CD14-positive monocyte (primary cell): ENCODE results near the gene CTDSPL. TPM values are rescaled to one million over a fixed set of nuclear protein-coding genes. Genes with fewer than 3 reads are reported as not detected.

ENCODE experiments used
- DNase-seq, 3 donors: peaks; one replicate each; pipeline ENCODE4 v3.0.0-alpha.2; 2011 to 2022
- H2AFZ ChIP-seq: 2 replicates; pipeline ENCODE4 v1.6.0; 2012; ENCODE audit warnings: mild to moderate bottlenecking, low read depth, low read length, inconsistent platforms; ENCODE audit not compliant: insufficient read depth, poor library complexity, severe bottlenecking
- H3K27ac ChIP-seq, 2 donors: 1 replicate in 1 of 2; 2 replicates in 1 of 2; pipeline ENCODE4 v1.5.1; 2012 to 2013; ENCODE audit warnings: low read length in 2 of 2, control low read depth in 1 of 2, inconsistent platforms in 1 of 2, low read depth in 1 of 2, mild to moderate bottlenecking in 1 of 2
- H3K27me3 ChIP-seq, 2 donors: one replicate each; pipeline versions ENCODE4 v1.6.0 to v1.6.1; 2011 to 2013; ENCODE audit warnings: low read length in 2 of 2; ENCODE audit not compliant: control insufficient read depth in 2 of 2, insufficient read depth in 2 of 2
- H3K36me3 ChIP-seq, 2 donors: replicated peaks in 1 of 2; 1 replicate in 1 of 2; 2 replicates in 1 of 2; pipeline versions ENCODE4 v1.5.1 to v1.6.1; 2012 to 2013; ENCODE audit warnings: low read length in 2 of 2, control low read depth in 1 of 2, inconsistent platforms in 1 of 2, mild to moderate bottlenecking in 1 of 2; ENCODE audit not compliant: insufficient read depth in 2 of 2, control insufficient read depth in 1 of 2
- H3K4me1 ChIP-seq, 2 donors: 1 replicate in 1 of 2; 2 replicates in 1 of 2; pipeline versions ENCODE4 v1.5.1 to v1.6.1; 2012 to 2013; ENCODE audit warnings: low read length in 2 of 2, control low read depth in 1 of 2, inconsistent platforms in 1 of 2, mild to moderate bottlenecking in 1 of 2, moderate library complexity in 1 of 2; ENCODE audit not compliant: insufficient read depth in 2 of 2, control insufficient read depth in 1 of 2
- H3K4me2 ChIP-seq: replicated peaks from 2 replicates; pipeline ENCODE3; 2012; ENCODE audit warnings: low read length, moderate library complexity, mild to moderate bottlenecking; ENCODE audit not compliant: poor library complexity, severe bottlenecking; ENCODE audit errors: extremely low read depth
- H3K4me3 ChIP-seq, 3 experiments: fragments of 200-600 bp in 1 of 3; sonication (generic) in 1 of 3; replicated peaks in 1 of 3; 1 replicate in 2 of 3; 2 replicates in 1 of 3; pipeline ENCODE4 v1.5.1; 2011 to 2013; ENCODE audit warnings: low read length in 3 of 3, mild to moderate bottlenecking in 3 of 3, control low read depth in 2 of 3, low read depth in 2 of 3, inconsistent platforms in 1 of 3, moderate library complexity in 1 of 3
- H3K79me2 ChIP-seq: 2 replicates; pipeline ENCODE4 v1.6.0; 2012; ENCODE audit warnings: mild to moderate bottlenecking, control low read depth, inconsistent platforms, low read length, moderate library complexity; ENCODE audit not compliant: insufficient read depth
- H3K9ac ChIP-seq: 2 replicates; pipeline ENCODE4 v1.6.0; 2017; ENCODE audit warnings: low read length, mild to moderate bottlenecking; ENCODE audit not compliant: insufficient read depth, poor library complexity, severe bottlenecking
- H3K9me3 ChIP-seq, 2 donors: replicated peaks in 1 of 2; 1 replicate in 1 of 2; 2 replicates in 1 of 2; pipeline versions ENCODE4 v1.5.1 to v1.6.1; 2012 to 2013; ENCODE audit warnings: low read length in 2 of 2, control low read depth in 1 of 2; ENCODE audit not compliant: control insufficient read depth in 1 of 2, insufficient read depth in 1 of 2
- H4K20me1 ChIP-seq: 2 replicates; pipeline ENCODE4 v1.6.0; 2012; ENCODE audit warnings: mild to moderate bottlenecking, low read length, control low read depth, moderate library complexity; ENCODE audit not compliant: insufficient read depth
- H3K27ac Mint-ChIP-seq, 7 donors: one replicate each; pipeline ENCODE4 v1.8.0; 2020; ENCODE audit warnings: mild to moderate bottlenecking in 7 of 7, mixed read lengths in 7 of 7, moderate library complexity in 6 of 7, inconsistent platforms in 2 of 7
- H3K27me3 Mint-ChIP-seq, 3 donors: one replicate each; pipeline ENCODE4 v1.8.0; 2021 to 2022; ENCODE audit warnings: low read depth in 3 of 3, mild to moderate bottlenecking in 3 of 3, mixed read lengths in 3 of 3, moderate library complexity in 3 of 3, inconsistent platforms in 1 of 3
- H3K36me3 Mint-ChIP-seq, 2 donors: one replicate each; pipeline ENCODE4 v1.8.0; 2020; ENCODE audit warnings: mixed read lengths in 2 of 2, inconsistent platforms in 1 of 2, mild to moderate bottlenecking in 1 of 2
- H3K4me1 Mint-ChIP-seq: one replicate; pipeline ENCODE4 v1.8.0; 2020; ENCODE audit warnings: mild to moderate bottlenecking, mixed read lengths
- H3K4me3 Mint-ChIP-seq, 2 donors: one replicate each; pipeline ENCODE4 v1.8.0; 2020; ENCODE audit warnings: mild to moderate bottlenecking in 2 of 2, mixed read lengths in 2 of 2, moderate library complexity in 1 of 2
- H3K9me3 Mint-ChIP-seq, 7 donors: one replicate each; pipeline ENCODE4 v1.8.0; 2020 to 2022; ENCODE audit warnings: mixed read lengths in 7 of 7, mild to moderate bottlenecking in 6 of 7, moderate library complexity in 6 of 7, inconsistent platforms in 2 of 7
- WGBS: methylation state at CpG from one replicate; pipeline ENCODE4 v1.1.5; 2013; ENCODE audit warnings: missing lambda C conversion rate; ENCODE audit not compliant: insufficient coverage; 5-methylcytosine and 5-hydroxymethylcytosine counted together
- intact Hi-C, 2 donors: fragments of 100-400 bp; cut with micrococcal nuclease; formaldehyde crosslinking; loops; one replicate each; pipeline versions ENCODE4 v1.15.0 to v1.15.1; 2023
- polyA plus RNA-seq, 3 donors: library from polyadenylated mRNA; depleted of rRNA in 1 of 3; unstranded in 2 of 3; stranded (reverse) in 1 of 3; fragments of 300-500 nt in 2 of 3; fragments of >200 nt in 1 of 3; fragmentation: Illumina TruSeq in 2 of 3; gene quantifications; 1 replicate in 2 of 3; 2 replicates in 1 of 3; pipeline ENCODE4 v1.2.3, GENCODE V29; 2012 to 2021
- TF ChIP-seq, protein P1 (sequence below): fragments of 200-600 bp; IDR thresholded peaks from one replicate; pipeline ENCODE4 v1.8.0; 2022; ENCODE audit warnings: antibody characterized with exemption, mild to moderate bottlenecking

Gene CTDSPL
- polyA plus RNA-seq, 3 donors, result 0.15 to 0.69 (median 0.33) TPM

DNA sequence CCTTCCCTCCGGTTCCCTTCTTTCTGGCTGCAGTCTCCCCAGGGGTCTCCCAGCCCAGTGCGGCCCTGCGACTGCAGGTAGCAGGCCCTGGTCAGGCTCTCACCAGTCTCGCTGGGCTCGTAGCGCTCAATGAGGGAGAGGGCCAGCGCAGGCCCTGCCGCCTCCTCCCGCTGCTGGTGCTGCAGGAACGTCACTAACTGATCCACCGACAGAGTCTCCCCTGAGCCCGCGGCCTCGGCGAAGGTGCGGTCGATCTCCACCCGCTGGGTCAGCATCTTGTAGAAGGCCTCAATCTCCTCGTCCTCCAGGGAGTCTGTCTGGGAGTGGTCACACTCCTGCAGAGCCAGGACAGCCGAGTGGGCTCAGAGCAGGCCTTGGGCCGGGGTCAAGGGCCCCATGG, 149.4 kb downstream of the CTDSPL start:
- peaks cover 0 to 2% (median 0%) of the 10 kb centered on the region in 3 donors for H3K27me3 Mint-ChIP-seq
- no peaks in the 10 kb centered on the region for H3K79me2 ChIP-seq
- H3K4me2 ChIP-seq, result no peak overlapping the region
- intact Hi-C loops, result no loop called here
- TF ChIP-seq, protein P1, sequence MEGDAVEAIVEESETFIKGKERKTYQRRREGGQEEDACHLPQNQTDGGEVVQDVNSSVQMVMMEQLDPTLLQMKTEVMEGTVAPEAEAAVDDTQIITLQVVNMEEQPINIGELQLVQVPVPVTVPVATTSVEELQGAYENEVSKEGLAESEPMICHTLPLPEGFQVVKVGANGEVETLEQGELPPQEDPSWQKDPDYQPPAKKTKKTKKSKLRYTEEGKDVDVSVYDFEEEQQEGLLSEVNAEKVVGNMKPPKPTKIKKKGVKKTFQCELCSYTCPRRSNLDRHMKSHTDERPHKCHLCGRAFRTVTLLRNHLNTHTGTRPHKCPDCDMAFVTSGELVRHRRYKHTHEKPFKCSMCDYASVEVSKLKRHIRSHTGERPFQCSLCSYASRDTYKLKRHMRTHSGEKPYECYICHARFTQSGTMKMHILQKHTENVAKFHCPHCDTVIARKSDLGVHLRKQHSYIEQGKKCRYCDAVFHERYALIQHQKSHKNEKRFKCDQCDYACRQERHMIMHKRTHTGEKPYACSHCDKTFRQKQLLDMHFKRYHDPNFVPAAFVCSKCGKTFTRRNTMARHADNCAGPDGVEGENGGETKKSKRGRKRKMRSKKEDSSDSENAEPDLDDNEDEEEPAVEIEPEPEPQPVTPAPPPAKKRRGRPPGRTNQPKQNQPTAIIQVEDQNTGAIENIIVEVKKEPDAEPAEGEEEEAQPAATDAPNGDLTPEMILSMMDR, result no peak
- no peaks in the 10 kb centered on the region for H3K27me3 ChIP-seq
- H3K9me3 ChIP-seq, result peaks cover 0 to 2% of the 10 kb centered on the region in 2 donors
- H2AFZ ChIP-seq, result no peak overlapping the region
- H3K4me3 Mint-ChIP-seq, result no peak overlapping the region
- no peak overlapping the region for H3K27ac Mint-ChIP-seq
- H3K9me3 Mint-ChIP-seq, result peaks cover 0 to 6% (median 3%) of the 10 kb centered on the region in 7 donors
- no peak for DNase-seq
- 98% methylated on average over 21 of the region's 21 CpGs for WGBS
- H3K36me3 Mint-ChIP-seq, result peaks cover 30 to 42% of the 10 kb centered on the region in 2 donors
- peaks cover 24 to 39% of the 10 kb centered on the region in 2 donors for H3K36me3 ChIP-seq
- no peak overlapping the region for H3K4me3 ChIP-seq
- H3K9ac ChIP-seq, result no peak overlapping the region
- H3K4me1 ChIP-seq, result peaks cover 18 to 28% of the 10 kb centered on the region in 2 donors
- no peak overlapping the region for H3K27ac ChIP-seq
- peaks cover 34% of the 10 kb centered on the region for H3K4me1 Mint-ChIP-seq
- H4K20me1 ChIP-seq, result no peaks in the 10 kb centered on the region

DNA sequence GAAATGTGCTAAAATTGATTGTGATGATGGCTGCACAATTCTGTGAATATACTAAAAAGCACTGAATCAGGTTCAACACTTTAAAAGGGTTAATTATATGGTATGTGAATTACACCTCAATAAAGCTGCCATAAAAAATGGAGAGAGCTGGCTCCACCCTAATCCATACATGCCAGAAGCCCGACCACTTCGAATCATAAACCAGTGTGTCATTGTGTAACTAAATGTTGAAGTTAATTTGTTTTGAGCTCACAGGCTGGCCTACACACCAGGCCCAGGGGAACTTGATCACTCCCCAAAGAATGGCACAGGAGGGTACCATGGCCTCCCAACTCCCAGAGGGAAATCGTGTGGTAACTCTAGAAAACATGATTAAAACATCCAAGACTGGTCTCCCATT, 153.8 kb downstream of the CTDSPL start:
- 100% methylated on average over 1 of the region's 3 CpGs for WGBS
- Histone ChIP-seq H3K9me3 (peaks cover 0 to 5% of the 10 kb centered on the region in 2 donors), H3K9ac (no peak overlapping the region), H3K36me3 (peaks cover 10 to 17% of the 10 kb centered on the region in 2 donors), H2AFZ (no peak overlapping the region), H3K27me3 (no peaks in the 10 kb centered on the region), H3K79me2 (no peaks in the 10 kb centered on the region), H3K4me2 (no peak overlapping the region), H3K27ac (no peak overlapping the region), H3K4me3 (no peak overlapping the region), H3K4me1 (peaks cover 12 to 16% of the 10 kb centered on the region in 2 donors), H4K20me1 (no peaks in the 10 kb centered on the region)
- Mint-ChIP-seq H3K4me1 (peaks cover 22% of the 10 kb centered on the region), H3K9me3 (peaks cover 6 to 9% (median 8%) of the 10 kb centered on the region in 7 donors), H3K27me3 (peaks cover 0 to 3% (median 2%) of the 10 kb centered on the region in 3 donors), H3K27ac (peak overlapping the region in 1 of 7 donors; percentile 32), H3K36me3 (peaks cover 30 to 45% of the 10 kb centered on the region in 2 donors), H3K4me3 (no peak overlapping the region)
- intact Hi-C loops, result no loop called here
- DNase-seq, result no peak
- TF ChIP-seq, protein P1, result no peak
